ENCODE data around the gene SPINK1. TPM values are rescaled to one million over a fixed set of nuclear protein-coding genes. Genes with fewer than 3 reads are reported as not detected.

The SPINK1 gene
- total RNA-seq, 1 experiment from 2014 or later: 1.5 TPM

- H3K27ac Mint-ChIP-seq (ENCODE audit: low read depth, unreplicated experiment): no peak overlapping the region
- H3K9me3 Mint-ChIP-seq (ENCODE audit: unreplicated experiment): no peaks in the 10 kb centered on the region
- no peak overlapping the region for H3K4me3 Mint-ChIP-seq (ENCODE audit: unreplicated experiment)
- peaks cover 47% of the 10 kb centered on the region for H3K27me3 Mint-ChIP-seq (ENCODE audit: insufficient read depth, unreplicated experiment)
- H3K36me3 Mint-ChIP-seq (ENCODE audit: insufficient read depth, unreplicated experiment): no peaks in the 10 kb centered on the region
- peaks cover 4% of the 10 kb centered on the region for H3K4me1 Mint-ChIP-seq (ENCODE audit: insufficient read depth, unreplicated experiment)
- POLR2A ChIA-PET: no interaction called here
- no peak for TF ChIP-seq CTCF (IDR thresholded peaks at IDR 0.05; ENCODE audit: unreplicated experiment)
- intact Hi-C loops (cut with micrococcal nuclease): no loop called here
- no peak for DNase-seq (ENCODE audit: unreplicated experiment)
- no TSS peak for BruUV-seq (replicated peaks)
- CTCF ChIA-PET: interaction anchor here (0.7 to 2.7 kb wide), 4 partner anchors 13 to 191 kb away, joined by 3 to 33 read pairs (median 3); no protein-coding TSS in a partner anchor
Observed at GRCh38 chr5:147819261-147819770, 12.2 kb downstream of the SPINK1 start.

DNA sequence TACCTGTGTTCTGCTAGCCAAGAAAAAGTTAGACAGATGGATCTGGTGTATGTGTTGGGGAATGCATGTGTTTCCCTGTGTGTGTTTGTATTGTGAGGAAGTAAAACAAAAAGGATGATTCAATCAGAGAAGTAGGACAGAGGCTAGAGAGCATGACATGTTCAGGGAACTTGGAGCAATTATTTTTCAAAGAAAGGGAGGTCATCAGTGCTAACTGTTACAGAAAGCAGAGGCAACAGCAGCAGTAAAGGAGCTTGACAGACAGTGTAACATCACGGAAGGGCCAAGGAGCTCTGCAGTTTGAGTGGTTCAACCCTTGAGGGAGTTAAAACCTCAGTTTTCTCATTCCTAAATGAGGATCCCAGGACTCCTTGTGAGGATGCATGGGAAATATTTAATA is 13.2 kb downstream of the SPINK1 start:
- Mint-ChIP-seq H3K4me1 (ENCODE audit: insufficient read depth, unreplicated experiment) (peaks cover 4% of the 10 kb centered on the region), H3K4me3 (ENCODE audit: unreplicated experiment) (no peak overlapping the region), H3K27ac (ENCODE audit: low read depth, unreplicated experiment) (no peak overlapping the region), H3K27me3 (ENCODE audit: insufficient read depth, unreplicated experiment) (peaks cover 47% of the 10 kb centered on the region), H3K9me3 (ENCODE audit: unreplicated experiment) (no peaks in the 10 kb centered on the region), H3K36me3 (ENCODE audit: insufficient read depth, unreplicated experiment) (no peaks in the 10 kb centered on the region)
- ChIA-PET CTCF (interaction anchor here (0.6 to 2.7 kb wide), 3 partner anchors 140 to 194 kb away, joined by 3 to 33 read pairs (median 4); no protein-coding TSS in a partner anchor), POLR2A (interaction anchor here (0.6 kb wide), 3 partner anchors 123 to 1160 kb away, joined by 3 to 4 read pairs (median 3); no protein-coding TSS in a partner anchor)
- BruUV-seq (replicated peaks): no TSS peak
- no peak for TF ChIP-seq CTCF (IDR thresholded peaks at IDR 0.05; ENCODE audit: unreplicated experiment)
- intact Hi-C loops (cut with micrococcal nuclease): no loop called here
- DNase-seq (ENCODE audit: unreplicated experiment): no peak

GRCh38 chr5:147813696-147814095 is 17.8 kb downstream of the SPINK1 start:
- intact Hi-C loops (cut with micrococcal nuclease): no loop called here
- Mint-ChIP-seq H3K4me3 (ENCODE audit: unreplicated experiment) (no peak overlapping the region), H3K36me3 (ENCODE audit: insufficient read depth, unreplicated experiment) (no peaks in the 10 kb centered on the region), H3K9me3 (ENCODE audit: unreplicated experiment) (no peaks in the 10 kb centered on the region), H3K27ac (ENCODE audit: low read depth, unreplicated experiment) (no peak overlapping the region), H3K4me1 (ENCODE audit: insufficient read depth, unreplicated experiment) (peaks cover 4% of the 10 kb centered on the region), H3K27me3 (ENCODE audit: insufficient read depth, unreplicated experiment) (peaks cover 21% of the 10 kb centered on the region)
- no peak for DNase-seq (ENCODE audit: unreplicated experiment)
- TF ChIP-seq CTCF (IDR thresholded peaks at IDR 0.05; ENCODE audit: unreplicated experiment): no peak
- ChIA-PET POLR2A (no interaction called here), CTCF (interaction anchor here (1.0 kb wide), 1 partner anchor 185 kb away, joined by 3 read pairs; no protein-coding TSS in a partner anchor)
- no TSS peak for BruUV-seq (replicated peaks)

- Mint-ChIP-seq H3K4me3 (ENCODE audit: unreplicated experiment) (no peak overlapping the region), H3K27me3 (ENCODE audit: insufficient read depth, unreplicated experiment) (no peaks in the 10 kb centered on the region), H3K9me3 (ENCODE audit: unreplicated experiment) (no peaks in the 10 kb centered on the region), H3K27ac (ENCODE audit: low read depth, unreplicated experiment) (no peak overlapping the region), H3K36me3 (ENCODE audit: insufficient read depth, unreplicated experiment) (no peaks in the 10 kb centered on the region), H3K4me1 (ENCODE audit: insufficient read depth, unreplicated experiment) (no peaks in the 10 kb centered on the region)
- no peak for TF ChIP-seq CTCF (IDR thresholded peaks at IDR 0.05; ENCODE audit: unreplicated experiment)
- intact Hi-C loops (cut with micrococcal nuclease): no loop called here
- ChIA-PET CTCF (interaction anchor here (0.6 to 2.4 kb wide), 4 partner anchors 13 to 131 kb away, joined by 3 to 12 read pairs (median 3); no protein-coding TSS in a partner anchor), POLR2A (no interaction called here)
- DNase-seq (ENCODE audit: unreplicated experiment): no peak
- BruUV-seq (replicated peaks): no TSS peak
Observed at GRCh38 chr5:147809830-147810666, 21.4 kb downstream of the SPINK1 start.
